ENCODE results near the gene ZNF668. TPM values are rescaled to one million over a fixed set of nuclear protein-coding genes. Genes with fewer than 3 reads are reported as not detected.
A peak's percentile ranks its signal among the peaks of the same experiment; 100 is the strongest.

ZNF668 gene
- total and polyA plus RNA-seq, 2 of the 13 experiments (the other 11 are each of a cell fraction or from before 2014, with no cell fraction given) = 3.8 to 9.8 TPM

DNA sequence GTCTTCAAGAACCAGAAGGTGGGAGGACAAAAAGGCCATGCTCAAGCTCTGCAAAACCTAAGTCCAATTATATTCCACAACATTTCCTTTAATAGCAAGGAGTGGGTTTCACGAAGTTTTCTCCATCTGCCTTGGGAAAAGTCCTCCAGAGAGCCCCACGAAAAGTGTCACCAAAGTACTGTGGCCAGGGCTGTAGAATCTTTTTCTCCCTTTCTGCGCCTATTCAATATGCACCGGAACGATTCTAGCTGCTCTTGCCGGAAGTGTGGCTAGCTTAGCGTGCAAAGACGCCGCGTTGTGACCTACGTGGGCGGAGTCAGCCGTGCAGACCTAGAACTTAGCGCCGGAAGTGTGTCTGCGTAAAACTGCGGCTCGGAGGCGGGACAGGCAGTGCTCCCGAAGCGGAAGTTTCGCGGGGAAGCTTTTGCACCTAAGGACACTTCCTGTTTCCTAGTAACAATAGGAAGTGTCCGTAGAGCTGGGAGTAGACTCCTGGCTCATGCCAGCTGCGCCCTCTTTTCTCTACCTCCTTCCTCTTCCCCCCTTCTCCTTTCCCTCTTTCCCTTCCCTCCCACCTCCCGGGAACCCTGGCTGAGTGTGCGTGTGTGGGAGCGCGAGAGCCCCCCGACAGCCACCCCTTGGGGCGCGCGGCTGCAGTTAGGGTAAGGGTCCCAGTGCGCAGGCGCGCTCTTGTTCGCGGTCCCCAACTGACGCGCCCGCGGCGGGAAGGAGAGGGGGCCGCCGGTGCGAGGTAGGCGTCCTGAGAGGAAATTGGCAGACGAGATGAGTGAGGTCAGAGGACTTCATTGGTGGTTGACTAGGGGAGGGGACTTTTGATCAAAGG lies at the start of gene ZNF668, which contains the start of gene ZNF646 (continued):
- TF ChIP-seq, protein P1, sequence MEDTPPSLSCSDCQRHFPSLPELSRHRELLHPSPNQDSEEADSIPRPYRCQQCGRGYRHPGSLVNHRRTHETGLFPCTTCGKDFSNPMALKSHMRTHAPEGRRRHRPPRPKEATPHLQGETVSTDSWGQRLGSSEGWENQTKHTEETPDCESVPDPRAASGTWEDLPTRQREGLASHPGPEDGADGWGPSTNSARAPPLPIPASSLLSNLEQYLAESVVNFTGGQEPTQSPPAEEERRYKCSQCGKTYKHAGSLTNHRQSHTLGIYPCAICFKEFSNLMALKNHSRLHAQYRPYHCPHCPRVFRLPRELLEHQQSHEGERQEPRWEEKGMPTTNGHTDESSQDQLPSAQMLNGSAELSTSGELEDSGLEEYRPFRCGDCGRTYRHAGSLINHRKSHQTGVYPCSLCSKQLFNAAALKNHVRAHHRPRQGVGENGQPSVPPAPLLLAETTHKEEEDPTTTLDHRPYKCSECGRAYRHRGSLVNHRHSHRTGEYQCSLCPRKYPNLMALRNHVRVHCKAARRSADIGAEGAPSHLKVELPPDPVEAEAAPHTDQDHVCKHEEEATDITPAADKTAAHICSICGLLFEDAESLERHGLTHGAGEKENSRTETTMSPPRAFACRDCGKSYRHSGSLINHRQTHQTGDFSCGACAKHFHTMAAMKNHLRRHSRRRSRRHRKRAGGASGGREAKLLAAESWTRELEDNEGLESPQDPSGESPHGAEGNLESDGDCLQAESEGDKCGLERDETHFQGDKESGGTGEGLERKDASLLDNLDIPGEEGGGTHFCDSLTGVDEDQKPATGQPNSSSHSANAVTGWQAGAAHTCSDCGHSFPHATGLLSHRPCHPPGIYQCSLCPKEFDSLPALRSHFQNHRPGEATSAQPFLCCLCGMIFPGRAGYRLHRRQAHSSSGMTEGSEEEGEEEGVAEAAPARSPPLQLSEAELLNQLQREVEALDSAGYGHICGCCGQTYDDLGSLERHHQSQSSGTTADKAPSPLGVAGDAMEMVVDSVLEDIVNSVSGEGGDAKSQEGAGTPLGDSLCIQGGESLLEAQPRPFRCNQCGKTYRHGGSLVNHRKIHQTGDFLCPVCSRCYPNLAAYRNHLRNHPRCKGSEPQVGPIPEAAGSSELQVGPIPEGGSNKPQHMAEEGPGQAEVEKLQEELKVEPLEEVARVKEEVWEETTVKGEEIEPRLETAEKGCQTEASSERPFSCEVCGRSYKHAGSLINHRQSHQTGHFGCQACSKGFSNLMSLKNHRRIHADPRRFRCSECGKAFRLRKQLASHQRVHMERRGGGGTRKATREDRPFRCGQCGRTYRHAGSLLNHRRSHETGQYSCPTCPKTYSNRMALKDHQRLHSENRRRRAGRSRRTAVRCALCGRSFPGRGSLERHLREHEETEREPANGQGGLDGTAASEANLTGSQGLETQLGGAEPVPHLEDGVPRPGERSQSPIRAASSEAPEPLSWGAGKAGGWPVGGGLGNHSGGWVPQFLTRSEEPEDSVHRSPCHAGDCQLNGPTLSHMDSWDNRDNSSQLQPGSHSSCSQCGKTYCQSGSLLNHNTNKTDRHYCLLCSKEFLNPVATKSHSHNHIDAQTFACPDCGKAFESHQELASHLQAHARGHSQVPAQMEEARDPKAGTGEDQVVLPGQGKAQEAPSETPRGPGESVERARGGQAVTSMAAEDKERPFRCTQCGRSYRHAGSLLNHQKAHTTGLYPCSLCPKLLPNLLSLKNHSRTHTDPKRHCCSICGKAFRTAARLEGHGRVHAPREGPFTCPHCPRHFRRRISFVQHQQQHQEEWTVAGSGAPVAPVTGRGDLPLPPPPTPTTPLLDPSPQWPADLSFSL (CRISPR knock-in tag; IDR thresholded peaks at IDR 0.05) = no peak
- TF ChIP-seq RFX5 (IDR thresholded peaks at IDR 0.05; ENCODE audit: low read depth, low read length) = no peak
- TF ChIP-seq ZNF251 (CRISPR knock-in tag; IDR thresholded peaks at IDR 0.05) = no peak
- TF ChIP-seq, protein P2, sequence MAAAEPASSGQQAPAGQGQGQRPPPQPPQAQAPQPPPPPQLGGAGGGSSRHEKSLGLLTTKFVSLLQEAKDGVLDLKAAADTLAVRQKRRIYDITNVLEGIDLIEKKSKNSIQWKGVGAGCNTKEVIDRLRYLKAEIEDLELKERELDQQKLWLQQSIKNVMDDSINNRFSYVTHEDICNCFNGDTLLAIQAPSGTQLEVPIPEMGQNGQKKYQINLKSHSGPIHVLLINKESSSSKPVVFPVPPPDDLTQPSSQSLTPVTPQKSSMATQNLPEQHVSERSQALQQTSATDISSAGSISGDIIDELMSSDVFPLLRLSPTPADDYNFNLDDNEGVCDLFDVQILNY (CRISPR knock-in tag; conservative IDR thresholded peaks at IDR 0.05) = no peak; the same call in 1 of the 2 replicates
- TF ChIP-seq GPN1 (CRISPR knock-in tag; IDR thresholded peaks at IDR 0.05; ENCODE audit: borderline replicate concordance) = no peak
- TF ChIP-seq NBN (conservative IDR thresholded peaks at IDR 0.05) = no peak
- no peak for TF ChIP-seq ASH2L (IDR thresholded peaks at IDR 0.05; ENCODE audit: insufficient read length, low read depth, low read length)
- no peak for TF ChIP-seq ZNF619 (CRISPR knock-in tag; IDR thresholded peaks at IDR 0.05)
- TF ChIP-seq, protein P3, sequence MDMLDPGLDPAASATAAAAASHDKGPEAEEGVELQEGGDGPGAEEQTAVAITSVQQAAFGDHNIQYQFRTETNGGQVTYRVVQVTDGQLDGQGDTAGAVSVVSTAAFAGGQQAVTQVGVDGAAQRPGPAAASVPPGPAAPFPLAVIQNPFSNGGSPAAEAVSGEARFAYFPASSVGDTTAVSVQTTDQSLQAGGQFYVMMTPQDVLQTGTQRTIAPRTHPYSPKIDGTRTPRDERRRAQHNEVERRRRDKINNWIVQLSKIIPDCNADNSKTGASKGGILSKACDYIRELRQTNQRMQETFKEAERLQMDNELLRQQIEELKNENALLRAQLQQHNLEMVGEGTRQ (IDR thresholded peaks at IDR 0.05; ENCODE audit: low read depth, low read length) = no peak
- TF ChIP-seq, protein P3 (CRISPR knock-in tag; IDR thresholded peaks at IDR 0.05; ENCODE audit: borderline replicate concordance) = no peak
- no peak for TF ChIP-seq ZNF556 (CRISPR knock-in tag; IDR thresholded peaks at IDR 0.05; ENCODE audit: borderline replicate concordance)
- peak; percentile 98 for TF ChIP-seq IKZF4 (CRISPR knock-in tag; IDR thresholded peaks at IDR 0.05; ENCODE audit: borderline replicate concordance, low read depth, not compliant biosample characterization)
- TF ChIP-seq, protein P4, sequence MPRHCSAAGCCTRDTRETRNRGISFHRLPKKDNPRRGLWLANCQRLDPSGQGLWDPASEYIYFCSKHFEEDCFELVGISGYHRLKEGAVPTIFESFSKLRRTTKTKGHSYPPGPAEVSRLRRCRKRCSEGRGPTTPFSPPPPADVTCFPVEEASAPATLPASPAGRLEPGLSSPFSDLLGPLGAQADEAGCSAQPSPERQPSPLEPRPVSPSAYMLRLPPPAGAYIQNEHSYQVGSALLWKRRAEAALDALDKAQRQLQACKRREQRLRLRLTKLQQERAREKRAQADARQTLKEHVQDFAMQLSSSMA (CRISPR knock-in tag; IDR thresholded peaks at IDR 0.05) = peak; percentile 100
- TF ChIP-seq ZMAT3 (CRISPR knock-in tag; conservative IDR thresholded peaks at IDR 0.05) = no peak; the same call in 1 of the 2 replicates
- TF ChIP-seq ONECUT2 (CRISPR knock-in tag; IDR thresholded peaks at IDR 0.05) = no peak
- TF ChIP-seq SIX1 (CRISPR knock-in tag; IDR thresholded peaks at IDR 0.05; ENCODE audit: borderline replicate concordance) = 0 out of 2 replicates have a peak, but pooled peaks have one; percentile 47
- TF ChIP-seq SMARCC2 (IDR thresholded peaks at IDR 0.05) = no peak
- peak; percentile 80; the same call in 1 of the 3 replicates for TF ChIP-seq MXI1 (IDR thresholded peaks at IDR 0.05; ENCODE audit: borderline replicate concordance, low read depth, low read length)
- TF ChIP-seq ZNF780A (CRISPR knock-in tag; IDR thresholded peaks at IDR 0.05) = no peak; the same call in 1 of the 2 replicates

All from HepG2 (cell line).